Loucy (cell line): ENCODE measurements around the gene POLR2J.

ENCODE experiments used
- EZH2phosphoT487 ChIP-seq: fragments of 200-600 bp; IDR thresholded peaks from 2 replicates; pipeline ENCODE4 v1.6.1; 2018; ENCODE audit warnings: antibody characterized with exemption, mild to moderate bottlenecking, moderate library complexity, borderline replicate concordance
- TF ChIP-seq, protein P1 (sequence below): fragments of 200-600 bp; sonication (generic); conservative IDR thresholded peaks from 2 replicates; pipeline ENCODE4 v1.5.1; 2014; ENCODE audit warnings: mild to moderate bottlenecking, antibody characterized with exemption, low read length

DNA sequence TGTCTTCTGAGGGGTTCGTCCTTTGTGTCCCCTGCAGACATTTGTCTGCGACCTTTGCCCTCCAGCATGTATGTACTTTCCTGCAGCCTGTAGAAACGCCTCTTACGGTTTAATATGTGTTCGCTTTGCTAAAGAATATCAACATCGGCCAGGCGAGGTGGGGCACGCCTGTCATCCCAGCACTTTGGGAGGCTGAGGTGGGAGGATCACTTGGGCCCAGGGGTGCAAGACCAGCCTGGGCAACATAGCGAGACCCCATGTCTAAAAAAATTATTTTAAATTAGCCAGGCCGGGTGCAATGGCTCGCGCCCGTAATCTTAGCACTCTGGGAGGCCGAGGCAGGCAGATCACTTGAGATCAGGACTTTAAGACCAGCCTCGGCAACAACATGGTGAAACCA is 29.6 kb downstream of the POLR2J start:
- TF ChIP-seq, protein P1, sequence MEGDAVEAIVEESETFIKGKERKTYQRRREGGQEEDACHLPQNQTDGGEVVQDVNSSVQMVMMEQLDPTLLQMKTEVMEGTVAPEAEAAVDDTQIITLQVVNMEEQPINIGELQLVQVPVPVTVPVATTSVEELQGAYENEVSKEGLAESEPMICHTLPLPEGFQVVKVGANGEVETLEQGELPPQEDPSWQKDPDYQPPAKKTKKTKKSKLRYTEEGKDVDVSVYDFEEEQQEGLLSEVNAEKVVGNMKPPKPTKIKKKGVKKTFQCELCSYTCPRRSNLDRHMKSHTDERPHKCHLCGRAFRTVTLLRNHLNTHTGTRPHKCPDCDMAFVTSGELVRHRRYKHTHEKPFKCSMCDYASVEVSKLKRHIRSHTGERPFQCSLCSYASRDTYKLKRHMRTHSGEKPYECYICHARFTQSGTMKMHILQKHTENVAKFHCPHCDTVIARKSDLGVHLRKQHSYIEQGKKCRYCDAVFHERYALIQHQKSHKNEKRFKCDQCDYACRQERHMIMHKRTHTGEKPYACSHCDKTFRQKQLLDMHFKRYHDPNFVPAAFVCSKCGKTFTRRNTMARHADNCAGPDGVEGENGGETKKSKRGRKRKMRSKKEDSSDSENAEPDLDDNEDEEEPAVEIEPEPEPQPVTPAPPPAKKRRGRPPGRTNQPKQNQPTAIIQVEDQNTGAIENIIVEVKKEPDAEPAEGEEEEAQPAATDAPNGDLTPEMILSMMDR: no peak
- TF ChIP-seq EZH2phosphoT487: no peak
